HG02970 (cell line): ENCODE measurements around the gene BRME1.
"Not testable (repeated sequence)": the region's sequence is repeated elsewhere in the genome, so short reads cannot be mapped to it uniquely, and the experiment has no call there.

Experiments
- ATAC-seq: cut with Tn5 transposase; IDR thresholded peaks from one replicate; pipeline ENCODE4 v1.9.1; 2021; ENCODE audit warnings: mild to moderate bottlenecking, moderate library complexity, moderate number of reproducible peaks; ENCODE audit not compliant: unreplicated experiment, low FRiP score

BRME1 gene

DNA sequence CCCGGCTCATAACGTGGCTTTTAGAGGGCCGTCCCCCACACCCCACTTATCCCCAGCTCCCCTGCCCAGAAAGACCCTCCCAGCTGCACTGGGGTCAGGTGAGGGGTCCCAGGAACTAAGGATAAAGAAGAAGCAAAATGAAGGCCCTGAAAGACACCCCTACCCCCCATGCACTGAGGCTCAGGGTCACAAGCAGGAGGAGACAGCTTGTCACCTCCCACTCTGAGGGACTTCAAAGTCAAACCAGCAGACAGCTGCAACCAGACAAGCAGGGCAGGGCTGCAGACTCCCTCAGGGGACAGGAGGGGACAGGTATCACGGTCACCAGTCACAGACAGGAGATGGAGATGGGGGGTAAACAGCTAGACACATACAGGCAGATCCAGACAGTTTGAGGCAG lies 35.0 kb downstream of the BRME1 start:
- no peak for ATAC-seq

DNA sequence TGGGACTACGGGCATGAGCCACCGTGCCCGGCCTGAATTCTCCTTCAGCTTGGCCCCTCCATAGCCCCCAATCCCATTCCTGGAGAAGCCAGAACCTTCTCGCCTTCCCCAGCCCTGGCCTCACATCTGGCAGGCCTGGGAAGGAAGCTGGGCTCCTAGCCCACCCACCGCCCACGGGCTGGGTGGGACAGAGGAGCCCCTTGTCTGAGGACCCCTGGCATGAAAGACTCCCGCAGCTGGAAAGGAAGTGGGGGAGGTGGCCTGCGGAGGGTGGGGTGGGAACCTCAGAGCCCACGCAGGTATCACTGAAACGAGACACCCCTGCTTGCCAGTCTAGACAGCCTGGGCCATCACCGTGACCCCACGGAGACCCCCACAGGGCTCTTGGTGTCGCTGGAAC lies 36.6 kb downstream of the BRME1 start:
- ATAC-seq: no peak

DNA sequence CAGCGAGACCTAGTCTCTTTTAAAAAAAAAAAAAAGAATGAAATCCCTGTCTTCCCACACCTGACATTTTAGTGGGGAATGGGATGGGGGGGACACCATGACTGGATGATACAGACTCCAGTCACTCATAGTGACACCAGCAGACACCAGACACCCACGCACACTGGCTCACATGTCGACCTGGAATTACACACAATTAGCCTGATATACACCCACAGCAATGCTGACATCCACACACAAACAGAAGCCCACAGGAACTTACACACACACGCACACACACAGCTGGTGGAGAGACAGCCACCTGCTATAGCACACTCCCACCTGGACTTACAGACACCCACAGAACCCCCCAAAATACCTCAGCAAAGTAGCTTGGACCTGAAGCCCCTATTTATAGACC lies 37.3 kb downstream of the BRME1 start:
- ATAC-seq: no peak

DNA sequence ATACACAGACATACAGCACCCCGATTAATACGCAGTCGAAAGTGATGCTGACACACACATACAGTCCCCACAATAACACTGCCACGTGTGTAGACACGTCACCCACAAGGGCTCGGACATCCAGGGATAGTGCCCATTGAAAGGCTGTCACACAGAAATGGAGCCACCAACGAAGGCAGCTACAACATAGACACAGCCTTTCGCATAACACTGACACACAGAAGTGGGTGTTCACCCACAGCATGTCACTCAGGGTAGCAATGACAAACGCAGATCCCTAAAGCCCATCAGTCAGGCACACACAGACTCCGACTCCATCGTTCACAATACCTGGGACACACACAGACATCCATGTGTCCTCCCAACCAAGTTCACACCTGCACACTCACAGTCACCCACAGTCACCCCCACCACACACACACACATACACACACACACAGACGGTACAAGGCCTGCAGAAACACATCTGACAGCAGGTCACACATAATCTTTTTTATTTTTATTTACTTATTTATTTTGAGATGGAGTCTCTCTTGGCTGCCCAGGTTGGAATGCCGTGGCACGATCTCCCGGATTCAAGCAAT lies 39.4 kb downstream of the BRME1 start:
- ATAC-seq: no peak

DNA sequence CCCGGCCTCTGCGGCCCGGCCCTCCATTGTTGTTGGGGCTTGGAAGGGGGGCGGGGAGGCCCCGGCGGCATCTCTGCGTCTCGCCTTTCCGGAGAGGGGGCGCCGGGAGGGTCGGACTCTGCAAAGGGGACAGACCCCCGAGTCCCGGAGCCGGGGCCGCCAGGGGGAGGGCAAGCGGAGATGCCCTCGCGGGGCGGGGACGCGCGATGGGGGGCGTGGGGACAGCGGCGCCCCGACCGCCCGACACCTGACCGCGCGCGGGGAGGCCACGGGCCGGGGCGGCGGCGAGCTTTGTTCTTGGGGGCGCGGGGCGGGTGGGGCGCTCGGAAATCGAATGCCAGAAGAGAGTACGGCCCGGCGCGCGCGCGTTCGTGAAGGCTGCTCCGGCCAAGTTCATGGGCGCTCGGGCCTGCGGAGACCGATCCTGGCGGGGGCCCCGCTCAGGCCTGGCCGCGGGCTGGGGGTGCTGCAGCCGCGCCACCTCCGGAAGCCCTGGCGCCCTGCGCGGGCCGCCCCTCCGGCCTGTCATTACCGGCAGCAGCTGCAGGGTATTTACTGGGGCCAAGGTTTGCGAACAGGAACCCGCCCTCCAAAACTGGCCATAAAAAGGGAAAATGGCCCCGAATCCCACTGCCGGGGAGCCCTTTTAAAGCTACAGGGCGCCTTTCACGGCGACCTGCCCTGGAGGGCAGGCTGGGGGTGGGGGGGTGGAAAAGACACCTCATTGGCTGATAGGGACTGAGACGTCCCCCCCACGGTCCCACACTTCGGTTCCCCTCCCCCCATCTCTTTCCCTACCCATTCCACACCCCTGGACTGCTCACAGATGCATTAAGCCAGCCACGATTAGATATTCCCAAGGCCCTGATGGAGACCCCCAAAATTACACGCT lies 40.1 kb downstream of the BRME1 start:
- no peak for ATAC-seq

DNA sequence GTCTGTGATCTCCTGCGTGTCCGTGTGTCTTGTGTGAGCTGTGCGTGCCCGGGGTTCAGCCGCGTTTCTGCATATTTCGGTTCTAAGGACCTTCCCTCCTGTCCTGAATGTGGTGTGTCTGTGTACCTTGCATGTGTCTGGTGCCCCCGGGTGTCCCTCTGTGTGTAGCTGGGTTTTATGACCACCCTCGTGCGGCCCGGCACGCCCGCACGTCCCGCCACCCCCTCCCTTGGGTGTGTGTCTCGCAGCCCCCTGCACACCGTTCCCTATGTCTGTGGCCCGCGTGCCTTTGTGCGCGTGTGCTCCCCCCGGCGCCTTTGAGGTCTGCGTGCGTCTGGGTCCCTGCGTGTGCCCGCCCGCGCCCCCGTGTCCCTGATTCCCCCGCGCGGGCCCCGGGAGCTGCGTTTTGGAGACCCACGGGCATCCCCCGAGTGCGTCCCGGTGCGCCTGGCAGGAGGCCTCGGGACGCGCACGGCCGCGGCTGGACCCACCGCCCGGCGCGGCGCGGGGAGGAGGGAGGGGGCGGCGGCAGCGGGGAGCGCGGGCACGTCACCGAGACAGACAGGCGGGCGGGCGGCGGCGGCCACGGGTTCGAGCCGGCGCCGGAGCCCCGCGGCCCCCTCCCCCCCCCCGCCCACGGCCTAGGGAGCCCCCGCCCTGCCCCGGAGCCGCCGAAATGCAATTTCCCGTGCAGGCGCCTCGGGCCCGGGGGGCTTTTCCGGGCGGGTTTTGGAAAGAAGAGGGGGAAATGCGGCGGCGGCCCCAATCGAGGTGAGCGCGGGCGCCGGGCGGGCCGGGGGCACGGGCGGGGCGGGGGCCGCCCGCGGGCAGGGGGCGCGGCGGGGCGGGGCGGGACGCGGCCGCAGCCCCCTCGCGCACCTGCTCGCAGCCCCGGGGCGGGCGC lies 41.0 kb downstream of the BRME1 start:
- no peak for ATAC-seq

DNA sequence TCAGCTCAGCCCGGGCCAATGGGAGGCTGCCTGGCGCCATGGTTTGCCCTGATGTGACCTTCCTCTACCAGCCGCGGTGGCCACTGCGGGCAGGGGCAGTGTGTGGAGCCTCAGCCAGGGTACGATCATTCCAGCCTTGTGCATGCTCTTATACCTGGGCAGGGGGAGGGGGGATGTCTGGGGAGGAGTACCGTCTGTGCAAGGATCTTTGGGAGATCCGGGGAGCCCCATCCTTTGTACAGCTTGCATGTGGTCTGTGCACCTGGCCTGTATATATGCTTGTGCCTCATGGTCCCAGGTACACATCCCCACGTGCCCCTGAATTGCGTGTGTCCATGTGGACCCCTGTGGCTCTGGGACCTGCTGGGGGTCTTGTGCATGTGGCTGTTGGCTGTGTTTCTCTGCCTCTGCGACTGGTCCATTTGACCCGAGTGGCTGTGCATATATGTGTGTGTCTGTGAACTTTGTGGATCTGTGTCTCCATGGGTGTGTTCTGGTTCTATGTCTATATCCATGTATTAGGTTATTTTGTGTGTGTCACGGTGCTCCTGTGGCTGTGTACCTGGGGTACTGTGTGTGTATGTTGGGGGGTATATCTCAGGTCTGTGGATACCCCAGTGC lies 41.8 kb downstream of the BRME1 start:
- ATAC-seq: no peak

DNA sequence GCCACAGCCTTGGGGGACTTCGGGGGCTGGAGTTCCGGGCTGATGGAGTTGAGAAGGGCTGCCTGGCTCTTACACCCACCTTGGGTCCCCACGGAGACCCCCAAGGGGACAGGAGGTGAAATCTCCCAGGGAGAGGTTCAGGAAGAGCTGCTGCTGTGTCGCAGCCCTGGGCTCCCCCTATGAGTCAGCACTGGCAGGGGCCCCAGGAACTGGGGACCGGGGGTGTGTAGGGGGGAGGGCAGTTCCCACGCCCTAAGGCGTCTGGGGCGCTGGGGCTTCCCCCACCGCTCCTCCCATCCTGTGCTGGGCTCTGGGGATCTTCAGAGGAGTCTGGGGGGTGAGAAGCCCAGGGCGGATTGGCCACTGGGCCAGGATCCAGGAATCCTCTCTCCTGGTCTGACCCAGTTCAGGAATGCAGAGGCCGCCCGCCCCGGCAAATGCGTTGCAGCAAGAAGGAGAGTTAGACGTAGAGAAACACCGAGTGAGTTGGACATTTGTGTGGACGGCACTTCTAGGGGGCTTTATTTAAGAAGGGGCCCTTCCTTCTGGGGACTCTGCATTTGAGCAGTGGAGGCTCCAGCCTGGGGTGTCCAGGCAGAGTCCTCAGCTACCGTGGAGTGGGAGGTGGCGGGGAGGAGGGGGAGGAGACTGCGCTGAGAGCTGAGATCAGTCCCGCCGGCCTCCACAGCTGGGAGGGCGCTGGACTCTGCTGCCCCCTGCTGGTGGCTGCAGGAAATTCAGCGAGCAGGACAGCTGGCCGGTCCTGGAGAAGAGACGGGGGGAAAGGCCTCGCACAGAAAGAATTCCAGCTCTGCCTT lies 44.0 kb downstream of the BRME1 start:
- ATAC-seq: peak; percentile 57

DNA sequence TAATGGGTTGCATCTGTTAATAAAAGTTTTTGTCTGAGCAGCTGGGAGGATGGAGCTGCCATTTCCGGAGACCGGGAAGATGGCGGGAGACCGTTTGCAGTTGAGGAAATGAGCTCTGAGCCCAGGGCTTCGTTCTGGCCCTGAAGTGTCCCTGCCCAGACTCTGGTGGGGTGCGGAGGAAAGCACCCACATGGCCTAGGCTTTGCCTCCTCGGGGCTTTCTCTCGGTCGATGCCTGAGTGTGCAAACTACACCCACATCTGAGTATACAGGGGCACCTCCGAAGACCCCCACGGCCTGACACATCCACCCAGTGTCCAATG lies 44.6 kb downstream of the BRME1 start:
- ATAC-seq: peak; percentile 26

DNA sequence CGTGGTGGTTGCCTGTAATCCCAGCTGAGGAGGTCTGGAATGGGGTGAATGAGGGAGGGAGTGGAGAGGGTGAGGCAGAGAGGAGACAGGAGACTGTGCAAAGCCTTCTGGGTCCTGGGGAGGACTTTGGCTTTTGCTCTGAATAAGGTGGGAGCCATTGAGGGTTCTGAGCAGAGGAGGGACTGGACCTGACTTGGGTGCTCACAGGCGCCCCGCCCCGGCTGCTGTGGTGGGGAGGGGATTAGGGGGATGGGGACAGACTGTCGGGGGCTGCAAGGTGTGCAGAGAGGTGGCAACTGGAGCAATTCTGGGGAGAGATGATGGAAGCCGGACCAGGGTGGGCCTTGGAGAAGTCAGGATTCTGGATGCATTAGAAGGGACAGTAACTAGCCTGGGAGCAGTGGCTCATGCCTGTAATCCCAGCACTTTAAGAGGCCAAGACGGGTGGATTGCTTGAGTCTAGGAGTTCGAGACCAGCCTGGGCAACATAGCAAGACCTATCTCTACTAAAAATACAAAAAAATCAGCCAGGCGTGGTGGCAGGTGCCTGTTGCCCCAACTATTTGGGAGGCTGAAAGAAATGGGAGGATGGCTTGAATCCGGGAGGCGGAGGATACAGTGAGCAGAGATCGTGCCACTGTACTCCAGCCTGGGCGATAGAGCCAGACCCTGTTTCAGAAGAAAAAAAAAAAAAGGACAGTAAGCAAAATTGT lies 45.1 kb downstream of the BRME1 start:
- ATAC-seq: no peak

DNA sequence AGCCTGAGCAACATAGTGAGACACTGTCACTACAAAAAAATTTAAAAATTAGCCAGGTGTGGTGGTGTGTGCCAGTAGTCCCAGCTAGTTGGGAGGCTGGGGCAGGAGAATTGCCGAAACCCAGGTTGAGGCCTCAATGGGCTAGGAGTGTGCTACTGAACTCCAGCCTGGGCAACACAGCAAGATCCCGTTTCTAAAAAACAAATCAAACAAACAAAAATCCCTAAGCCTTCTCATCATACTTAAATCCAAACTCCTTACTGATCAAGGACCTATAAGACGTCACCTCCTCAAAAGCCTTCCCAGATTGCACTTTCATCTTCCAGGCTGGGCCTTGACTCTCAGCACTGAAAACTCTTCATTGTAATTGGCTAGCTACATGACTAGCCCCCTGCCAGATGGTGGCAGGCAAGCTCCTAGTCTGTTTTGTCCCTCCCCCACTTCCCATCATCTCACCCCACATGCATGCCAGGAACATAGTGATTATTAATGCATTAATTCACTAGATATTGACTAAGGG lies 46.5 kb downstream of the BRME1 start:
- no peak for ATAC-seq

DNA sequence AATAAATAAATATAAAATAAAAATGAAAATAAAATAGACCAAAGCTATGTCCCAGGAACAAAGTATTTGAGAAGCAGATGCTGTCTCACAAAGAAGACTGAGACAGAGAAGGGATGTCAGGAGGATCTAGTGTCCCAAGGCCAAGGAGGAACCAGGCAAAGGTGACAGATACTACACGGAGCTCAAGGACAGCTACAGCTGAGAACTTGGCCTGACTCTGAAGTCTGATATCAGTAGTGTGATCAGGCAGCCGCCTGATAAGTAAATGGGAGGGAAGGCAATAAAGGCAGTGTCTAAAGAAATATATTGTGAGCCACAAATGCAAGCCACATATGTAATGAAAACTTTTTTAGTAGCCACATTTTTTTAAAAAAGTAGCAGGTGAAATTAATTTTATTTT lies 49.4 kb downstream of the BRME1 start:
- ATAC-seq: no peak

DNA sequence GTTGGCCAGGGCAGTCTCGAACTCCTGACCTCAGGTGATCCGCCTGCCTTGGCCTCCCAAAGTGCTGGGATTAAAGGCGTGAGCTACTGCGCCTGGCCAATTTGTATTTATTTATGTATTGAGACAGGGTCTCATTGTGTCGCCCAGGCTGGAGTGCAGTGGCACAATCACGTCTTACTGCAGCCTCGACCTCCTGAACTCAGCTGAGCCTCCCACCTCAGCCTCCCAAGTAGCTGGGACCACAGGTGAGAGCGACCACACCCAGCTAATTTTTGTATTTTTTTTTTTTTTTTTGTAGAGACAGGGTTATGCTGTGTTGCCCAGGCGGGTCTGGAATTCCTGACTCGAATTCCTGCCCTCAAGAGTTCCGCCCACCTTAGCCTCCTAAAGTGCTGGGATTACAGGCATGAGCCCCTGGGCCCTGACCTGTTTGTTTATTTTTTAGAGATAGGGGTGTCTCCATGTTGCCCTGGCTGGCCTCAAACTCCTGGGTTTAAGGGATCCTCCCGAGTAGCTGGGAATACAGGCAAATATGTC lies 53.7 kb downstream of the BRME1 start:
- ATAC-seq: not testable (repeated sequence)

DNA sequence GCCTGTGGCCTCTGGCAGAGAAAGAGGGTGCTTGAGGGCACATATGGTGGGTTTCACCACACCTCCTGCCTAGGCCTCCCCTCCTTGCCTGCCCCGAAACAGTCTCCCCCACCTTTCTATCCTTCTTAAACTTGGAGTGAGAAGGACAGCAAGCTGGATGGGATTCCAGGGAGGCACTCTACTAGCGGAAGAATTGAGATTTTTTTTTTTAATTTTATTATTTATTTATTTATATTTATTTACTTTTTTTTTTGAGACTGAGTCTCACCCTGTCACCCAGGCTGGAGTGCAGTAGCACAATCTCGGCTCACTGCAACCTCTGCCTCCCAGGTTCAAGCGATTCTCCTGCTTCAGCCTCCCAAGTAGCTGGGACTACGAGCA lies 54.2 kb downstream of the BRME1 start:
- not testable (repeated sequence) for ATAC-seq

DNA sequence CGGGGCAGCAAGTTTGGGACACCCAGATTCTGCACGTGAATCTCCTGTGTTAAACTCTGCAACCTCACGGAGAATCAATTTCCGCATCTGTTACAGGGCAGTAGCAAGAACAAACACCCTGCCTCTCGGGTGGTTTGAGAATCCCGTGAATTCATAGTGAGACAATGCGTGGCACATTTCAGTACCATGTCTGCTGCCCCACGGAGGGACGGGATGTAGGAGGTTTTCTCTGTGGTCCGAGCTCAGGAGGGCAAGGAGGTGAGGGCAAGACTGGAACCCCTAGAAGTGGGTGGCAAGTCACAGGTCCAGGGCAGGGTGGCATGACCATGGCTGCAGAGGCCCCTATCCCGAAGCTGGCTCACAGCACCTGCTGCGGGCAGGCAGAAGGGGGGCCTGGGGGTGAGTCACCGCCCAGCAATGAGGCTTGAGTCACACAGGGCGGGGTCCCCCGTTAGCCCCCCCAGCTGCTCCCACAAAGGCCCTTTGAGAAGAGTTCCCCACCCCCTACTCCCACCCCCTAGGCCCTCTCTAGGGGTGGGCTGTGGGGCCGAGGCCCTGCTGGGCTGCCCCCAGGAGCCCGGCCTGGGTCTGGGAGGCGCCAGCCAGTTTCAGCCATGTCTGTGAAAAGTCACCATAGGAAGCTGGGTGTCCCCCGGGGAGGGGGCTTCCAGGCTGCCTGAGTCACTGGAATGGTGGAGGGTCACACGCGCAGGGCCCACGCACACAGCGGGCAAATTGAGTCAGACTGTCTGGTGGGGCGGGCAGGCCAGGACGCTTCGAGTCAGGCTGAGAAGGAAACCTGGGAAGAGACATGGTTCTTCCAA lies 54.8 kb downstream of the BRME1 start:
- no peak for ATAC-seq

DNA sequence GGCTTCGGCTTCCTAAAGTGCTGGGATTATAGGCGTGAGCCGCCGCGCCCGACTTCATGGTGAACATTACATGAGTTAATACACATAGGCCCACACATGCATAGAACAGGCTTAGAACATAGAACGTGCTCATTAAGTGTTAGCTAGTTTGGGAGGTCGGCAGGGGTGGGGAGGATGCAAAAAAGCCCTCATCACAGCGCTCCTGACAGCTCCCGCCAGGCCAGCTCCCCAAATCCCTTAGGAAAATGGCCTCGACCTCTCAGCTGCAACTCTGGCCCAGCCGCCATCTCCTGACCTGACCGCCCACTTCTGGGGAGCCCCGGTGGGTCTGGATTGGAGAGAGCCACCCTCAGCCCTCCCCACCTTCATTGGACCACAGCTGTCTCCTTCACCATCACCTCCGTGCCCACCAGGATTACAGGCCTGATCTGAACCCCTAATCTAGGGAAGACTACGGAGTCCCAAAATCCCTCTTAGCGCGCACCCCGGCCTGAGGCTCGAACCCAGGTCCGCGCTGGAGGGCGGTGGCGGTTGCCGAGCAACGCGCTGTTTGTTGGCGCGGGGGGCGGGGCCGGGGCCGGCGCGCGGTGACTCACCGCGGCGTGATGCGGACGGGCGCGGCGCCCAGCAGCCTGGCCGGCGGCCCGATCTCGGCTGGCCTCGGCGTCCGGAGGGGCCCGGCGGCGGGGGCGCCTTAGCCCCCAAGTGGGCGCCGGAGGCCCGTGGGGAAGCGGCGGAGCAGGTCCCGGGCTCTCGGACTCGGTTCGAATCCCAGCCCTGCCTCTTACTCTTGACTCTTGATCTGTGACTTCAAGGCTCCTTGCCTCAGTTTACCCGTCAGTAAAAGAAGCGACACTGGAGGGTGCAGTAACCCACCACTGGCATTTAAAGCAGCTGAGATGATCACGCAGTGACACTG lies 55.7 kb downstream of the BRME1 start:
- ATAC-seq: no peak
